ENCODE data around the gene DUSP12. TPM values are rescaled to one million over a fixed set of nuclear protein-coding genes. Genes with fewer than 3 reads are reported as not detected.
A peak's percentile ranks its signal among the peaks of the same experiment; 100 is the strongest.

DUSP12 gene
- total and polyA plus RNA-seq, 2 donors (not counting 3 experiments of a cell fraction or from before 2014, with no cell fraction given), result 26.8 to 31.6 TPM

- dilution Hi-C loops (cut with MboI; ENCODE audit: extremely low pct_ligation_motif_present, low sequenced_read_pairs), result no loop called here
- Histone ChIP-seq H4K20me1 (replicated peaks; ENCODE audit: control insufficient read depth, extremely low read depth, insufficient read depth, low read length) (peaks cover 5% of the 10 kb centered on the region), H3K4me3 (replicated peaks in 1 of 3; ENCODE audit: insufficient read depth in 1 of 3, low read depth in 1 of 3, low read length in 3 of 3) (no peak overlapping the region), H3K9me1 (replicated peaks; ENCODE audit: control insufficient read depth, extremely low read depth, insufficient read depth, low read length) (no peaks in the 10 kb centered on the region), H2AFZ (ENCODE audit: low read depth, low read length) (no peak overlapping the region), H3K4me1 (ENCODE audit: control insufficient read depth, extremely low read depth, insufficient read depth, low read length) (peaks cover 43% of the 10 kb centered on the region), H3K36me3 (ENCODE audit: control insufficient read depth in 2 of 2, extremely low read depth in 1 of 2, insufficient read depth in 2 of 2, low read length in 2 of 2) (no peaks in the 10 kb centered on the region), H3K9ac (replicated peaks; ENCODE audit: extremely low read depth, insufficient read depth, low read length) (no peak overlapping the region), H3K27me3 (ENCODE audit: control insufficient read depth in 2 of 2, insufficient read depth in 2 of 2, low read length in 2 of 2) (no peaks in the 10 kb centered on the region), H3K4me2 (ENCODE audit: insufficient read depth, low read length) (peak overlapping the region; percentile 11), H3K9me3 (replicated peaks; ENCODE audit: control insufficient read depth, insufficient read depth, low read length) (no peaks in the 10 kb centered on the region), H3K27ac (ENCODE audit: insufficient read depth, low read depth, low read length) (no peak overlapping the region), H3K79me2 (ENCODE audit: control insufficient read depth, insufficient read depth, low read length) (peaks cover 97% of the 10 kb centered on the region)
- ChIA-PET POLR2A (no interaction called here), CTCF (interaction anchor here (0.9 to 1.9 kb wide), 4 partner anchors 11 to 264 kb away, joined by 3 to 14 read pairs (median 8); no protein-coding TSS in a partner anchor)
- no peak for TF ChIP-seq MYC (IDR thresholded peaks at IDR 0.05; ENCODE audit: low read depth, low read length)
- no peak for TF ChIP-seq EZH2 (IDR thresholded peaks at IDR 0.05; ENCODE audit: borderline replicate concordance, low read depth, low read length, severe bottlenecking)
- intact Hi-C loops (cut with micrococcal nuclease), result no loop called here
- no TSS peak for BruUV-seq (replicated peaks)
- DNase-seq (ENCODE audit: low read depth, low spot score), result peak; percentile 73
- no peak for FAIRE-seq
These were observed 22.8 kb downstream of the DUSP12 start for GRCh38 chr1:161772397-161772796.

- TF ChIP-seq FOS (IDR thresholded peaks at IDR 0.05; ENCODE audit: borderline replicate concordance, insufficient read depth, low read length) (no peak), GATA2 (IDR thresholded peaks at IDR 0.05; ENCODE audit: insufficient read depth, insufficient read length, low read depth, low read length) (no peak), POLR2A (IDR thresholded peaks at IDR 0.05; ENCODE audit: low read depth, low read length) (no peak), POLR2AphosphoS5 (IDR thresholded peaks at IDR 0.05; ENCODE audit: insufficient read depth, low read depth, low read length) (no peak), JUN (IDR thresholded peaks at IDR 0.05; ENCODE audit: borderline replicate concordance, insufficient read depth, insufficient read length, low read depth) (no peak), MYC (IDR thresholded peaks at IDR 0.05; ENCODE audit: low read depth, low read length) (no peak), MAX (IDR thresholded peaks at IDR 0.05; ENCODE audit: insufficient read depth, insufficient read length) (no peak), EZH2 (IDR thresholded peaks at IDR 0.05; ENCODE audit: borderline replicate concordance, low read depth, low read length, severe bottlenecking) (no peak), CTCF (IDR thresholded peaks at IDR 0.05; ENCODE audit: extremely low read depth in 1 of 2, insufficient read depth in 1 of 2, low read depth in 1 of 2, low read length in 2 of 2) (no peak)
- FAIRE-seq (no peak), DNase-seq (ENCODE audit: low read depth, low spot score) (no peak)
- Histone ChIP-seq H3K27me3 (ENCODE audit: control insufficient read depth in 2 of 2, insufficient read depth in 2 of 2, low read length in 2 of 2) (no peaks in the 10 kb centered on the region), H3K4me1 (ENCODE audit: control insufficient read depth, extremely low read depth, insufficient read depth, low read length) (peaks cover 37% of the 10 kb centered on the region), H3K9ac (replicated peaks; ENCODE audit: extremely low read depth, insufficient read depth, low read length) (no peak overlapping the region), H3K79me2 (ENCODE audit: control insufficient read depth, insufficient read depth, low read length) (peaks cover 96% of the 10 kb centered on the region), H3K36me3 (ENCODE audit: control insufficient read depth in 2 of 2, extremely low read depth in 1 of 2, insufficient read depth in 2 of 2, low read length in 2 of 2) (no peaks in the 10 kb centered on the region), H3K4me3 (replicated peaks in 1 of 3; ENCODE audit: insufficient read depth in 1 of 3, low read depth in 1 of 3, low read length in 3 of 3) (no peak overlapping the region), H2AFZ (ENCODE audit: low read depth, low read length) (no peak overlapping the region), H3K27ac (ENCODE audit: insufficient read depth, low read depth, low read length) (no peak overlapping the region), H3K9me1 (replicated peaks; ENCODE audit: control insufficient read depth, extremely low read depth, insufficient read depth, low read length) (no peaks in the 10 kb centered on the region), H3K9me3 (replicated peaks; ENCODE audit: control insufficient read depth, insufficient read depth, low read length) (no peaks in the 10 kb centered on the region), H3K4me2 (ENCODE audit: insufficient read depth, low read length) (no peak overlapping the region), H4K20me1 (replicated peaks; ENCODE audit: control insufficient read depth, extremely low read depth, insufficient read depth, low read length) (peaks cover 5% of the 10 kb centered on the region)
- BruUV-seq (replicated peaks), result no TSS peak
- intact Hi-C loops (cut with micrococcal nuclease), result no loop called here
- POLR2A ChIA-PET, result no interaction called here
- CTCF ChIA-PET, result interaction anchor here (0.7 kb wide), 1 partner anchor 19 kb away, joined by 3 read pairs; no protein-coding TSS in a partner anchor
- dilution Hi-C loops (cut with MboI; ENCODE audit: extremely low pct_ligation_motif_present, low sequenced_read_pairs), result no loop called here
These were observed 24.2 kb downstream of the DUSP12 start for GRCh38 chr1:161773791-161774190.

Data from endothelial cell of umbilical vein (primary cell).